SU-DHL-6 (cell line): ENCODE measurements around the gene LRTM1.

Source experiments
- H2AFZ ChIP-seq: fragments of 200-600 bp; sonication (generic); 2 replicates; pipeline ENCODE4 v1.6.1; 2014; ENCODE audit warnings: low read depth, mild to moderate bottlenecking, moderate library complexity, mixed read lengths, antibody characterized with exemption, low read length; ENCODE audit not compliant: severe bottlenecking
- H3F3A ChIP-seq: fragments of 200-600 bp; shearing (Covaris generic); 2 replicates; pipeline ENCODE4 v1.6.0; 2016; ENCODE audit warnings: antibody characterized with exemption, mild to moderate bottlenecking; ENCODE audit not compliant: insufficient read depth
- H3K27ac ChIP-seq: fragments of 200-600 bp; sonication (generic); 2 replicates; pipeline ENCODE4 v1.5.1; 2016; ENCODE audit warnings: low read depth, mild to moderate bottlenecking, low read length, moderate library complexity, mixed read lengths
- H3K27me3 ChIP-seq: fragments of 200-600 bp; sonication (generic), shearing (Covaris generic); 2 replicates; pipeline ENCODE4 v1.6.0; 2014; ENCODE audit warnings: mild to moderate bottlenecking, low read length
- H3K36me3 ChIP-seq: fragments of 200-600 bp; sonication (generic); 2 replicates; pipeline ENCODE4 v1.6.1; 2014; ENCODE audit warnings: mild to moderate bottlenecking, low read length, mixed read lengths
- H3K4me2 ChIP-seq: fragments of 300-600, 200-600 bp; shearing (Covaris generic), sonication (generic); 2 replicates; pipeline ENCODE4 v1.6.0; 2014; ENCODE audit warnings: low read length, low read depth, mild to moderate bottlenecking; ENCODE audit not compliant: poor library complexity, severe bottlenecking
- H3K4me3 ChIP-seq: fragments of 200-600 bp; sonication (generic); 2 replicates; pipeline ENCODE4 v1.5.1; 2014; ENCODE audit warnings: antibody characterized with exemption, low read length, mild to moderate bottlenecking, mixed read lengths; ENCODE audit not compliant: insufficient read depth, poor library complexity, severe bottlenecking
- H3K79me2 ChIP-seq: fragments of 200-600 bp; sonication (generic); 2 replicates; pipeline ENCODE4 v1.6.1; 2014; ENCODE audit warnings: mild to moderate bottlenecking, low read length, moderate library complexity; ENCODE audit not compliant: insufficient read depth
- H3K9ac ChIP-seq: fragments of 200-600 bp; sonication (generic); 2 replicates; pipeline ENCODE4 v1.7.0; 2014; ENCODE audit warnings: mild to moderate bottlenecking, low read length
- H3K9me2 ChIP-seq: fragments of 200-600 bp; sonication (generic); replicated peaks from 2 replicates; pipeline ENCODE4 v1.6.1; 2014; ENCODE audit warnings: low read length; ENCODE audit not compliant: insufficient read depth
- H3K9me3 ChIP-seq: fragments of 200-600 bp; sonication (generic); 2 replicates; pipeline ENCODE4 v1.6.1; 2014; ENCODE audit warnings: low read length, mixed read lengths; ENCODE audit not compliant: insufficient read depth
- H4K20me1 ChIP-seq: fragments of 200-600 bp; sonication (generic); 2 replicates; pipeline ENCODE4 v1.6.1; 2014; ENCODE audit warnings: low read depth, mild to moderate bottlenecking, antibody characterized with exemption, low read length, moderate library complexity, mixed read lengths
- EZH2phosphoT487 ChIP-seq: fragments of 200-600 bp; sonication (generic), shearing (Covaris generic); conservative IDR thresholded peaks from 2 replicates; pipeline ENCODE4 v1.6.1; 2018; ENCODE audit warnings: mild to moderate bottlenecking, antibody characterized with exemption, low read length, moderate library complexity, mixed read lengths
- TF ChIP-seq, protein P1 (sequence below): fragments of 200-600 bp; sonication (generic); IDR thresholded peaks from one replicate; pipeline ENCODE4 v1.5.1; 2017; ENCODE audit warnings: antibody characterized with exemption, mild to moderate bottlenecking, low read length, moderate library complexity; ENCODE audit not compliant: insufficient read depth, poor library complexity, severe bottlenecking

The LRTM1 gene

DNA sequence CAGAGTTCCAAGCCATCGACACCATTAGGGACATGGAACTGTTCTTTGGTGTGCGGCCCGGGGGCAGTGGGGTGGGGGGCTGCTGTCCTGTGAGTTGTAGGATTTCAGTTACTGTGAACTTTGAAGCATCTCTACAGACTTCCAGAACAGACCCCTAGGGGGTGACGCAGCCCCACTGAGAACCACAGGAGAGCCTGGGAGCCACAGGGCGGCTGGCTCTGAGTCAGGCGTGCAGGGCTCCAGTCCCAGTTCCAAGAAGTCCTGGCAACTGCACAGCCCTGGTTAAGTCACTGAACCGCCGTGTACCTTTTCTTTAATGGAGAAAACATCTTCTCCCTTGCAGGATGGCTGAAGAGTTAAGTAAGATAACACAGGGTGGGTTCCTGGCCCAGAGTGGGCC, 23.5 kb upstream of the LRTM1 start:
- Histone ChIP-seq H3K9me2 (no peaks in the 10 kb centered on the region), H2AFZ (no peak overlapping the region), H4K20me1 (no peaks in the 10 kb centered on the region), H3K27ac (no peak overlapping the region), H3K4me2 (no peak overlapping the region), H3K9me3 (no peaks in the 10 kb centered on the region), H3F3A (no peaks in the 10 kb centered on the region), H3K9ac (no peak overlapping the region), H3K27me3 (no peaks in the 10 kb centered on the region), H3K79me2 (no peaks in the 10 kb centered on the region), H3K4me3 (no peak overlapping the region), H3K36me3 (no peaks in the 10 kb centered on the region)
- TF ChIP-seq EZH2phosphoT487: no peak
- TF ChIP-seq, protein P1, sequence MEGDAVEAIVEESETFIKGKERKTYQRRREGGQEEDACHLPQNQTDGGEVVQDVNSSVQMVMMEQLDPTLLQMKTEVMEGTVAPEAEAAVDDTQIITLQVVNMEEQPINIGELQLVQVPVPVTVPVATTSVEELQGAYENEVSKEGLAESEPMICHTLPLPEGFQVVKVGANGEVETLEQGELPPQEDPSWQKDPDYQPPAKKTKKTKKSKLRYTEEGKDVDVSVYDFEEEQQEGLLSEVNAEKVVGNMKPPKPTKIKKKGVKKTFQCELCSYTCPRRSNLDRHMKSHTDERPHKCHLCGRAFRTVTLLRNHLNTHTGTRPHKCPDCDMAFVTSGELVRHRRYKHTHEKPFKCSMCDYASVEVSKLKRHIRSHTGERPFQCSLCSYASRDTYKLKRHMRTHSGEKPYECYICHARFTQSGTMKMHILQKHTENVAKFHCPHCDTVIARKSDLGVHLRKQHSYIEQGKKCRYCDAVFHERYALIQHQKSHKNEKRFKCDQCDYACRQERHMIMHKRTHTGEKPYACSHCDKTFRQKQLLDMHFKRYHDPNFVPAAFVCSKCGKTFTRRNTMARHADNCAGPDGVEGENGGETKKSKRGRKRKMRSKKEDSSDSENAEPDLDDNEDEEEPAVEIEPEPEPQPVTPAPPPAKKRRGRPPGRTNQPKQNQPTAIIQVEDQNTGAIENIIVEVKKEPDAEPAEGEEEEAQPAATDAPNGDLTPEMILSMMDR: no peak

DNA sequence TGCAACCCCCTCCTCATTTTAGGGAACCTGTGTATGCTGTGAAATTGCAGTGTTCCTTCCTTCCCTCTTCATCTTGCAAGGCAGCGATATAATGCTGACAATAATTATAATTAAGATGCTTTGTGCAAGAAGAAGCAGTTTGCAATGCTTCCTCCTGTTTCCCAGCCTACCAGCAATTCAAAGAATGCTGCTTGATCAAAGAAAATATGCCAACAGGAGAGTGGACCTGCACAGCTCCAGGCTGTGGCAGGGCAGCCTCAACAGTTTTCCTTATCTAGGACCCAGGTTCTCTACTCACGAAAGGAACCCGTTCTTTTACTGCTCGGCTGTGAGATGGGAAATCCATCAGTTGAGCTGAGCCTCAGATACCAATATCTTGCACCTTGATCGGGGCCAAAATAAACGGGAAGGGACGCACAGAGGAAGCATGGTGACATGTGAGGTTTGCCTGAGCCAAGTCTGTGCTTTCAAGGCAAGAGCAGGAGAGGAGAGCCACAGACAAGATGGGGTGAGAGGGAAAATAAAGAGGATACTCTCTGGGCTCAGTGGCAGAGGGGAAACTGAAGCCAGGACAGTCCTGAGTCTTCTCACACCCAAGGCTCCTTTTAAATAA, 22.6 kb upstream of the LRTM1 start:
- H3K27ac ChIP-seq: no peak overlapping the region
- no peak overlapping the region for H3K4me3 ChIP-seq
- no peak overlapping the region for H3K4me2 ChIP-seq
- H2AFZ ChIP-seq: no peak overlapping the region
- no peaks in the 10 kb centered on the region for H3F3A ChIP-seq
- no peaks in the 10 kb centered on the region for H4K20me1 ChIP-seq
- no peak for TF ChIP-seq EZH2phosphoT487
- TF ChIP-seq, protein P1: no peak
- H3K36me3 ChIP-seq: no peaks in the 10 kb centered on the region
- no peaks in the 10 kb centered on the region for H3K9me2 ChIP-seq
- no peaks in the 10 kb centered on the region for H3K9me3 ChIP-seq
- H3K9ac ChIP-seq: no peak overlapping the region
- H3K79me2 ChIP-seq: no peaks in the 10 kb centered on the region
- H3K27me3 ChIP-seq: no peaks in the 10 kb centered on the region

DNA sequence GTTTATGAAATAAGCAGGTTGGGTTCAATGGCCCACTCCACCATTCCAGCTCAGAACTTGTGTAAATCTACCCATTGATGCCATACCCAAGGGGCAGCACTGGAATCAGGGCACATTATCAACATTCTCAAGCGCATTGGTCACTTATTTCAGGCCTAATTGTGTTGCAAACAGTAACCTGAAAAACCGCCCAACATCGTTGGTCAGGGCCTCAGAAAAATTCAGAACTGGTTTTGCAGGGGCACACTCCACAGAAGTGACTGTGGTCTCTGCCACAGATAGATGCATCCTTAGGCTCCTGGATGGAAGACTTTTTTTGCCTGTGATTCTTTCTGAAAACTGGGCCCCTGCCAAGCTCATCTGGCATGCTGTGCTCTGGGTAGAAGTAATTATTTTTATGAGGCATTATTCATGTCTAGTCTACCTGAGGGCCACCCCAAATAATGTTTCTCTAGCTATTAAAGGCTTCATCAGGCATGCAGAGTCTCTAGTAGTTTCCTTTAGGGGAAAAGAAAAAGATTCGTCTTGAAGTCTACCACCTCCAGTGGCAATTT, 21.7 kb upstream of the LRTM1 start:
- no peak overlapping the region for H2AFZ ChIP-seq
- H3K27ac ChIP-seq: no peak overlapping the region
- H3K36me3 ChIP-seq: no peaks in the 10 kb centered on the region
- no peaks in the 10 kb centered on the region for H3K9me2 ChIP-seq
- H3K9me3 ChIP-seq: no peaks in the 10 kb centered on the region
- no peaks in the 10 kb centered on the region for H3K79me2 ChIP-seq
- no peaks in the 10 kb centered on the region for H4K20me1 ChIP-seq
- H3K4me3 ChIP-seq: no peak overlapping the region
- TF ChIP-seq, protein P1: no peak
- no peak for TF ChIP-seq EZH2phosphoT487
- H3F3A ChIP-seq: no peaks in the 10 kb centered on the region
- H3K9ac ChIP-seq: no peak overlapping the region
- no peaks in the 10 kb centered on the region for H3K27me3 ChIP-seq
- H3K4me2 ChIP-seq: no peak overlapping the region
